WTC11 (cell line): ENCODE measurements around the gene C1QB.

Experiments used
- CTCF ChIP-seq: fragments of 200-600 bp; IDR thresholded peaks from 2 replicates; pipeline ENCODE4 v1.8.0; 2022; ENCODE audit warnings: antibody characterized with exemption
- FOXK1 ChIP-seq: sonication (generic); formaldehyde crosslinking; IDR thresholded peaks from 2 replicates; pipeline ENCODE4 v1.8.0; 2022; ENCODE audit warnings: mild to moderate bottlenecking, moderate library complexity, missing genetic modification reagents
- HMGXB4 ChIP-seq: sonication (generic); formaldehyde crosslinking; IDR thresholded peaks from 2 replicates; pipeline ENCODE4 v1.8.1; 2023; ENCODE audit warnings: mild to moderate bottlenecking, moderate library complexity, missing genetic modification reagents
- PRDM15 ChIP-seq: sonication (generic); formaldehyde crosslinking; IDR thresholded peaks from 2 replicates; pipeline ENCODE4 v1.8.0; 2022; ENCODE audit warnings: missing genetic modification reagents
- SOX15 ChIP-seq: fragments of 250-450 bp; sonication (Bioruptor Pico); IDR thresholded peaks from 2 replicates; pipeline ENCODE4 v1.9.0; 2021; ENCODE audit warnings: mild to moderate bottlenecking

GRCh38 chr1:22619252-22619651 lies 33.8 kb upstream of the C1QB start:
- TF ChIP-seq PRDM15 (CRISPR knock-in tag) (no peak), HMGXB4 (no peak), FOXK1 (CRISPR knock-in tag) (no peak), CTCF (no peak), SOX15 (CRISPR knock-in tag) (no peak)
